HepG2 (cell line): ENCODE data around the gene CYTH1. TPM values are rescaled to one million over a fixed set of nuclear protein-coding genes. Genes with fewer than 3 reads are reported as not detected.

Experiments used
- AHR ChIP-seq: IDR thresholded peaks from 2 replicates; pipeline ENCODE4 v1.6.1; 2018; ENCODE audit warnings: missing genetic modification reagents, missing compliant biosample characterization
- ATF3 ChIP-seq: sonication (generic); formaldehyde crosslinking; IDR thresholded peaks from 2 replicates; pipeline ENCODE4 v1.4.0; 2020; ENCODE audit warnings: missing genetic modification reagents
- ATM ChIP-seq: fragments of 450-650 bp; IDR thresholded peaks from 2 replicates; pipeline ENCODE4 v1.7.1; 2017; ENCODE audit warnings: mild to moderate bottlenecking, borderline replicate concordance
- ELF4 ChIP-seq: sonication (generic); formaldehyde crosslinking; IDR thresholded peaks from 2 replicates; pipeline ENCODE4 v1.5.0; 2020; ENCODE audit warnings: missing genetic modification reagents, mild to moderate bottlenecking, moderate library complexity, borderline replicate concordance
- GATAD1 ChIP-seq: IDR thresholded peaks from 2 replicates; pipeline ENCODE4 v1.6.1; 2016; ENCODE audit warnings: missing genetic modification reagents, missing compliant biosample characterization
- GTF2F1 ChIP-seq: fragments of 150-350 bp; IDR thresholded peaks from 2 replicates; pipeline ENCODE4 v1.6.1; 2014; ENCODE audit warnings: low read length
- IRF2 ChIP-seq: IDR thresholded peaks from 2 replicates; pipeline ENCODE4 v1.6.1; 2018; ENCODE audit warnings: missing genetic modification reagents, missing compliant biosample characterization
- IRX3 ChIP-seq: sonication (generic); formaldehyde crosslinking; IDR thresholded peaks from 2 replicates; pipeline ENCODE4 v1.8.1; 2023; ENCODE audit warnings: mild to moderate bottlenecking, low read depth, missing genetic modification reagents, borderline replicate concordance
- PHF21A ChIP-seq: sonication (generic); formaldehyde crosslinking; IDR thresholded peaks from 2 replicates; pipeline ENCODE4 v1.5.0; 2020; ENCODE audit warnings: mild to moderate bottlenecking, missing genetic modification reagents
- PHF5A ChIP-seq: IDR thresholded peaks from one replicate; pipeline ENCODE4 v1.6.1; 2018; ENCODE audit warnings: low read depth, missing genetic modification reagents; ENCODE audit not compliant: unreplicated experiment
- PLRG1 ChIP-seq: fragments of 450-650 bp; conservative IDR thresholded peaks from 2 replicates; pipeline ENCODE4 v1.6.1; 2016
- REL ChIP-seq: sonication (generic); formaldehyde crosslinking; conservative IDR thresholded peaks from 2 replicates; pipeline ENCODE4 v1.8.0; 2022; ENCODE audit warnings: mild to moderate bottlenecking, missing genetic modification reagents, moderate library complexity
- SAFB2 ChIP-seq: sonication (generic); formaldehyde crosslinking; IDR thresholded peaks from 2 replicates; pipeline ENCODE4 v1.5.1; 2020; ENCODE audit warnings: missing genetic modification reagents, low read depth, mild to moderate bottlenecking, borderline replicate concordance
- SOX13 ChIP-seq, 3 experiments: fragments of 450-650 bp in 1 of 3; sonication (generic) in 1 of 3; formaldehyde crosslinking in 1 of 3; IDR thresholded peaks in 2 of 3; conservative IDR thresholded peaks in 1 of 3; 2 replicates each; pipeline versions ENCODE4 v1.5.0 to v1.6.1; 2016 to 2020; ENCODE audit warnings: antibody characterized with exemption in 1 of 3, mild to moderate bottlenecking in 1 of 3, missing compliant biosample characterization in 1 of 3, missing genetic modification reagents in 1 of 3, moderate library complexity in 1 of 3
- SP5 ChIP-seq: IDR thresholded peaks from 2 replicates; pipeline ENCODE4 v1.6.1; 2016; ENCODE audit warnings: low read depth, borderline replicate concordance
- TCF7L2 ChIP-seq: IDR thresholded peaks from 2 replicates; pipeline ENCODE4 v1.6.1; 2011; ENCODE audit warnings: mild to moderate bottlenecking, low read depth, low read length, moderate library complexity
- THAP11 ChIP-seq: IDR thresholded peaks from 2 replicates; pipeline ENCODE4 v1.6.1; 2016; ENCODE audit warnings: missing biosample characterization, missing genetic modification reagents
- TRIM24 ChIP-seq: sonication (generic); formaldehyde crosslinking; IDR thresholded peaks from 2 replicates; pipeline ENCODE4 v1.8.0; 2022; ENCODE audit warnings: mild to moderate bottlenecking, missing genetic modification reagents
- ZBTB20 ChIP-seq: sonication (generic); formaldehyde crosslinking; IDR thresholded peaks from 2 replicates; pipeline ENCODE4 v1.8.1; 2023; ENCODE audit warnings: missing genetic modification reagents, low read depth, mild to moderate bottlenecking, borderline replicate concordance
- ZBTB21 ChIP-seq: sonication (generic); formaldehyde crosslinking; IDR thresholded peaks from 2 replicates; pipeline ENCODE4 v1.4.0; 2020; ENCODE audit warnings: missing genetic modification reagents
- ZFP36 ChIP-seq: fragments of 150-350 bp; IDR thresholded peaks from 2 replicates; pipeline ENCODE4 v1.6.1; 2018; ENCODE audit warnings: borderline replicate concordance, low read length, low read depth; ENCODE audit not compliant: partially characterized antibody
- ZNF121 ChIP-seq: sonication (generic); formaldehyde crosslinking; IDR thresholded peaks from 2 replicates; pipeline ENCODE4 v1.5.0; 2020; ENCODE audit warnings: mild to moderate bottlenecking, missing genetic modification reagents
- ZNF354B ChIP-seq: sonication (generic); formaldehyde crosslinking; IDR thresholded peaks from 2 replicates; pipeline ENCODE4 v1.8.0; 2022; ENCODE audit warnings: mild to moderate bottlenecking, missing genetic modification reagents
- ZNF446 ChIP-seq: sonication (generic); formaldehyde crosslinking; IDR thresholded peaks from 2 replicates; pipeline ENCODE4 v1.5.0; 2020; ENCODE audit warnings: mild to moderate bottlenecking, missing genetic modification reagents
- ZNF530 ChIP-seq: sonication (generic); formaldehyde crosslinking; IDR thresholded peaks from 2 replicates; pipeline ENCODE4 v1.5.0; 2020; ENCODE audit warnings: low read depth, mild to moderate bottlenecking, missing genetic modification reagents
- ZNF556 ChIP-seq: sonication (generic); formaldehyde crosslinking; IDR thresholded peaks from 2 replicates; pipeline ENCODE4 v1.4.0; 2020; ENCODE audit warnings: mild to moderate bottlenecking, missing genetic modification reagents, borderline replicate concordance
- ZNF616 ChIP-seq: sonication (generic); formaldehyde crosslinking; IDR thresholded peaks from 2 replicates; pipeline ENCODE4 v1.5.0; 2020; ENCODE audit warnings: low read depth, mild to moderate bottlenecking, missing genetic modification reagents
- ZNF775 ChIP-seq: sonication (generic); formaldehyde crosslinking; IDR thresholded peaks from 2 replicates; pipeline ENCODE4 v1.4.0; 2020; ENCODE audit warnings: missing genetic modification reagents, mild to moderate bottlenecking, moderate library complexity, borderline replicate concordance
- ZSCAN25 ChIP-seq: sonication (generic); formaldehyde crosslinking; IDR thresholded peaks from 2 replicates; pipeline ENCODE4 v1.8.0; 2022; ENCODE audit warnings: mild to moderate bottlenecking, missing genetic modification reagents
- polyA plus RNA-seq, 8 experiments: library from polyadenylated mRNA; depleted of rRNA in 3 of 8; stranded (reverse) in 7 of 8; unstranded in 1 of 8; fragments of >200 nt; fragmentation: Illumina TruSeq in 4 of 8; extraction: Trizol in 4 of 8; gene quantifications; 2 replicates each; pipeline versions ENCODE4 v1.2.1 to v1.2.3, GENCODE V29; 2011 to 2016; ENCODE audit warnings: low read depth in 4 of 8, missing spikeins in 1 of 8, mixed read lengths in 1 of 8; ENCODE audit not compliant: insufficient read depth in 1 of 8
- total RNA-seq, 5 experiments: library from RNA; depleted of rRNA; stranded (reverse); fragments of >200 nt; fragmentation: Illumina TruSeq; extraction: Trizol; gene quantifications; 2 replicates each; pipeline ENCODE4 v1.2.3, GENCODE V29; 2016; ENCODE audit warnings: low read depth in 1 of 5
- TF ChIP-seq, protein P1 (sequence below): sonication (generic); formaldehyde crosslinking; IDR thresholded peaks from 2 replicates; pipeline ENCODE4 v1.5.0; 2020; ENCODE audit warnings: mild to moderate bottlenecking, missing genetic modification reagents

Gene CYTH1
- total and polyA plus RNA-seq, 2 of the 13 experiments (the other 11 are each of a cell fraction or from before 2014, with no cell fraction given) = 20.1 to 48.9 TPM

- TF ChIP-seq PHF21A = peak; percentile 76; the same call in 1 of the 2 replicates
- no peak for TF ChIP-seq SAFB2
- TF ChIP-seq TCF7L2 = peak; percentile 38; the same call in 1 of the 2 replicates
- TF ChIP-seq ZBTB20 = no peak
- 0 out of 2 replicates have a peak, but pooled peaks have one; percentile 52 for TF ChIP-seq ZNF616 (CRISPR knock-in tag)
- TF ChIP-seq ZNF446 = no peak
- TF ChIP-seq, protein P1, sequence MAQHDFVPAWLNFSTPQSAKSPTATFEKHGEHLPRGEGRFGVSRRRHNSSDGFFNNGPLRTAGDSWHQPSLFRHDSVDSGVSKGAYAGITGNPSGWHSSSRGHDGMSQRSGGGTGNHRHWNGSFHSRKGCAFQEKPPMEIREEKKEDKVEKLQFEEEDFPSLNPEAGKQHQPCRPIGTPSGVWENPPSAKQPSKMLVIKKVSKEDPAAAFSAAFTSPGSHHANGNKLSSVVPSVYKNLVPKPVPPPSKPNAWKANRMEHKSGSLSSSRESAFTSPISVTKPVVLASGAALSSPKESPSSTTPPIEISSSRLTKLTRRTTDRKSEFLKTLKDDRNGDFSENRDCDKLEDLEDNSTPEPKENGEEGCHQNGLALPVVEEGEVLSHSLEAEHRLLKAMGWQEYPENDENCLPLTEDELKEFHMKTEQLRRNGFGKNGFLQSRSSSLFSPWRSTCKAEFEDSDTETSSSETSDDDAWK (CRISPR knock-in tag) = no peak
- TF ChIP-seq TRIM24 (CRISPR knock-in tag) = no peak
- TF ChIP-seq ZNF556 (CRISPR knock-in tag) = peak; percentile 24; the same call in 1 of the 2 replicates
- no peak for TF ChIP-seq AHR (CRISPR knock-in tag)
- peak; percentile 28; the same call in 1 of the 2 replicates for TF ChIP-seq THAP11 (CRISPR knock-in tag)
- no peak for TF ChIP-seq ZFP36
- TF ChIP-seq ZNF354B (CRISPR knock-in tag) = 0 out of 2 replicates have a peak, but pooled peaks have one; percentile 41
- no peak for TF ChIP-seq ZNF530 (CRISPR knock-in tag)
- no peak for TF ChIP-seq ATF3 (CRISPR knock-in tag)
- no peak for TF ChIP-seq ZNF121 (CRISPR knock-in tag)
- no peak for TF ChIP-seq ZNF775 (CRISPR knock-in tag)
- no peak for TF ChIP-seq IRX3 (CRISPR knock-in tag)
- no peak for TF ChIP-seq PHF5A (CRISPR knock-in tag)
- no peak for TF ChIP-seq REL (CRISPR knock-in tag)
- TF ChIP-seq ELF4 = peak; percentile 77; the same call in 1 of the 2 replicates
- TF ChIP-seq SP5 (CRISPR knock-in tag) = peak; percentile 53; the same call in 1 of the 2 replicates
- TF ChIP-seq SOX13 (IDR thresholded peaks at IDR 0.05) = no peak; the same call in 1 of the 2 replicates
- TF ChIP-seq SOX13 (CRISPR knock-in tag; conservative IDR thresholded peaks at IDR 0.05 in 1 of 2, IDR thresholded peaks at IDR 0.05 in 1 of 2) = no peak; a peak in 1 of 4 replicates
- TF ChIP-seq GATAD1 (CRISPR knock-in tag) = 0 out of 2 replicates have a peak, but pooled peaks have one; percentile 19
- TF ChIP-seq IRF2 (CRISPR knock-in tag) = no peak
- TF ChIP-seq PLRG1 = no peak
- TF ChIP-seq ZSCAN25 (CRISPR knock-in tag) = peak; percentile 19; the same call in 1 of the 2 replicates
- no peak for TF ChIP-seq GTF2F1
- TF ChIP-seq ZBTB21 (CRISPR knock-in tag) = no peak; the same call in 1 of the 2 replicates
- TF ChIP-seq ATM = no peak
Observed at GRCh38 chr17:78665952-78666920, 115.8 kb downstream of the CYTH1 start (continued).
